ENCODE data around the gene SAMD4A.

Gene SAMD4A

DNA sequence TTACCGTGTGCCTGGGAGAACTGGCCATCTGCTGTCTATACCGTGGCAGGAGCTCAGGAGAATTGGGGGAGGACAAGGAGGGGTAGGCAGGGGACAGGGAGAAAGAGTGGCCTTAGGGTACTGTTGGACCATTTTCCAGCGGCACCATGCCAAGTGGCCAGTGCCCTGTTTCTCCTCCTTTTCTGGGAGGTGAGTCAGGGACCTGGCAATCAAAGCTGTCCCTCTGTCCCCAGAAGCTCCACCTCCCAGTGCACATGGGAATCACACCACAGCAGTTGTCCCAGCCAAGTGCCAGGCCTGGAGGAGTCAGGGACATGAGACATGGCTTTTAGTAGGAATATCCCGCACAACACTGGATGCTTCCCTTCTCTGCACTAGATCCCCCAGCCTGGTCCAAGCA, 217.7 kb downstream of the SAMD4A start:
- TF ChIP-seq CTCF (IDR thresholded peaks at IDR 0.05; ENCODE audit: poor library complexity, severe bottlenecking) = no peak

GRCh38 chr14:54785136-54785777, 218.3 kb downstream of the SAMD4A start:
- peaks cover 81% of the 10 kb centered on the region for H3K36me3 ChIP-seq (ENCODE audit: low read depth)
- H3K4me1 ChIP-seq (ENCODE audit: insufficient read depth, poor library complexity, severe bottlenecking) = no peaks in the 10 kb centered on the region

More for the DNA sequence above, 217.7 kb downstream of the SAMD4A start:
- Histone ChIP-seq H3K36me3 (ENCODE audit: low read depth) (peaks cover 79% of the 10 kb centered on the region), H3K4me1 (ENCODE audit: insufficient read depth, poor library complexity, severe bottlenecking) (no peaks in the 10 kb centered on the region), H3K27ac (ENCODE audit: poor library complexity, severe bottlenecking) (no peak overlapping the region), H3K4me3 (ENCODE audit: severe bottlenecking) (no peak overlapping the region), H3K27me3 (ENCODE audit: insufficient read depth, poor library complexity, severe bottlenecking) (no peaks in the 10 kb centered on the region), H3K9me3 (ENCODE audit: severe bottlenecking) (no peaks in the 10 kb centered on the region)
- ATAC-seq (ENCODE audit: low read depth) (no peak), DNase-seq (ENCODE audit: low spot score) (no peak)

DNA sequence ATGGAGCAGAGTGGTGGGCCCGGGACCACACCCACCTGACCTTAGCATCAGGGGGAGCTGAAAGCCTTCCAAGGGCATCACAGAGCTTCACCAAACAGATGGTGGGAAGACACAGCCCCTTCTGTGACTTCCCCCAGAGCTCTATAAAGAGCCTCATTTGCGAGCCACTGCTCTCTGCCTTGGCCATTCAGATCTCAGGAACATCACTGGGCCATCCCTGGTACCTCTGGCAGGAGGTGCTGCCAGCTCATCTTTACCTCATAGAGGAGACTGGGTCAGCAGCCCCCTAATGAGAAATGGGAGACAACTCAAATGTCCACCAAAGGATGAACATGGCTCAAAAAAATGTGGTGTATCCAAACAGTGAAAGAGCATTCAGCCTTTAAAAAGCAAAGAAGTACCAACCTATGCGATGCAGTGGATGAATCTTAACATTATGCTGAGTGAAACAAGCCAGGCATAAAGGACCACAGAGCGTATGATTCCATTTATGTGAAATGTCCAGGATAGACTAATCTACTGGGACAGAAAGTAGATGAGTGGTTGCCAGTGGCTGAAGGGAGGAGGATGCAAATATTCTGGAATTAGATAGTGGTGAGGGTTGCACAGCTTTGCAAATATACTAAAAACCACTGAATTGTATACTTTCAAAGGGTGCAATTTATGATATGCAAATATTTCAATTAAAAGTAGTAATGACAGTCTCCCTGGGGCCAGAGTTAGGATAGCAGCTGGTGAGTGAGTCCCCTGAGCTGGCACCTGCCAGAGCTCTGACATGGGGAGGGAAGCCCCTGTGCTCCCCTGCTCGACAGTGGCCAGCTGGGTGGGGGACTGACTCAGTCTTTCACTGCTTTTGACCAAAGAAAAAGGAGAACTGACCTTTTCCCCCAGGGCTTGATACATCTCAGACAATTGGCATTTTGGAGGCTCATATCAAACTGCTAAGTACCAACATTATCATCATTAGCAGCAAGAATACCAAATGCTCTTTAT, 219.1 kb downstream of the SAMD4A start:
- H3K9me3 ChIP-seq (ENCODE audit: severe bottlenecking) = no peaks in the 10 kb centered on the region
- H3K36me3 ChIP-seq (ENCODE audit: low read depth) = peaks cover 87% of the 10 kb centered on the region
- H3K27me3 ChIP-seq (ENCODE audit: insufficient read depth, poor library complexity, severe bottlenecking) = no peaks in the 10 kb centered on the region
- H3K4me1 ChIP-seq (ENCODE audit: insufficient read depth, poor library complexity, severe bottlenecking) = no peaks in the 10 kb centered on the region
- H3K27ac ChIP-seq (ENCODE audit: poor library complexity, severe bottlenecking) = no peak overlapping the region
- no peak overlapping the region for H3K4me3 ChIP-seq (ENCODE audit: severe bottlenecking)
- ATAC-seq (ENCODE audit: low read depth) = no peak
- no peak for DNase-seq (ENCODE audit: low spot score)
- no peak for TF ChIP-seq CTCF (IDR thresholded peaks at IDR 0.05; ENCODE audit: poor library complexity, severe bottlenecking)

More at GRCh38 chr14:54785136-54785777, 218.3 kb downstream of the SAMD4A start:
- Histone ChIP-seq H3K27ac (ENCODE audit: poor library complexity, severe bottlenecking) (no peak overlapping the region), H3K27me3 (ENCODE audit: insufficient read depth, poor library complexity, severe bottlenecking) (no peaks in the 10 kb centered on the region), H3K9me3 (ENCODE audit: severe bottlenecking) (no peaks in the 10 kb centered on the region), H3K4me3 (ENCODE audit: severe bottlenecking) (no peak overlapping the region)
- ATAC-seq (ENCODE audit: low read depth) (no peak), DNase-seq (ENCODE audit: low spot score) (no peak)
- no peak for TF ChIP-seq CTCF (IDR thresholded peaks at IDR 0.05; ENCODE audit: poor library complexity, severe bottlenecking)

- ATAC-seq (ENCODE audit: low read depth) = no peak
- Histone ChIP-seq H3K27me3 (ENCODE audit: insufficient read depth, poor library complexity, severe bottlenecking) (no peaks in the 10 kb centered on the region), H3K4me1 (ENCODE audit: insufficient read depth, poor library complexity, severe bottlenecking) (no peaks in the 10 kb centered on the region), H3K36me3 (ENCODE audit: low read depth) (peaks cover 87% of the 10 kb centered on the region), H3K4me3 (ENCODE audit: severe bottlenecking) (no peak overlapping the region), H3K27ac (ENCODE audit: poor library complexity, severe bottlenecking) (no peak overlapping the region), H3K9me3 (ENCODE audit: severe bottlenecking) (no peaks in the 10 kb centered on the region)
- TF ChIP-seq CTCF (IDR thresholded peaks at IDR 0.05; ENCODE audit: poor library complexity, severe bottlenecking) = no peak
- no peak for DNase-seq (ENCODE audit: low spot score)
Measured at GRCh38 chr14:54786838-54787237, 219.9 kb downstream of the SAMD4A start.

All from RWPE2 (cell line).